ENCODE results near the gene CANT1. TPM values are rescaled to one million over a fixed set of nuclear protein-coding genes. Genes with fewer than 3 reads are reported as not detected.
A peak's percentile ranks its signal among the peaks of the same experiment; 100 is the strongest.

The CANT1 gene
- total RNA-seq, 3 donors from 2014 or later (not counting 1 experiment from before 2014, with no cell fraction given) = 40.0 to 58.8 (median 53.4) TPM

DNA sequence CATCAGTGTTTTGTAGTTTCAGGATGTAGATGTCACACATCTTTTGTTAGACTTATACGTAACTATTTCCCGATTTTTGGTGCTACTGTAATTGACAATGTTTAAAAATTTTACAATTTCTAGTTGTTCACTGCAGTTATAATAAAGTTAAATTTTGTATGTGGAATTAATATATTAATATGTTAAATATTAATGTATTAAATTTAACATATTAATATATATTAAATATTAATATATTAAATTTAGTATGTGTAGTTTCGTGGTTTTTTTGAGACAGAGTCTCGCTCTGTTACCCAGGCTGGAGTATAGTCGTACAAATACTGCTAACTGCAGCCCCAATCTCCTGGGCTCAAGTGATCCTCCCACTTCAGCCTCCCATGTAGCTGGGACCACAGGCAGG, 24.2 kb downstream of the CANT1 start:
- H3K4me1 ChIP-seq (ENCODE audit: control insufficient read depth, insufficient read depth, low read length) = peaks cover 14% of the 10 kb centered on the region
- Mint-ChIP-seq H3K9me3 (no peaks in the 10 kb centered on the region), H3K4me1 (peaks cover 13% of the 10 kb centered on the region in 2 donors), H3K4me3 (no peak overlapping the region), H3K36me3 (no peaks in the 10 kb centered on the region), H3K27me3 (ENCODE audit: low read depth in 2 of 2) (no peaks in the 10 kb centered on the region), H3K27ac (no peak overlapping the region)
- H3K36me3 ChIP-seq (ENCODE audit: control insufficient read depth, insufficient read depth, low read length) = peaks cover 2% of the 10 kb centered on the region
- no peak overlapping the region for H3K27ac ChIP-seq (ENCODE audit: low read length)
- no peaks in the 10 kb centered on the region for H3K27me3 ChIP-seq (ENCODE audit: control insufficient read depth, insufficient read depth, low read length)
- intact Hi-C loops (cut with micrococcal nuclease) = no loop called here
- no peaks in the 10 kb centered on the region for H3K9me3 ChIP-seq (ENCODE audit: control insufficient read depth, insufficient read depth, low read length)
- TF ChIP-seq, protein P1, sequence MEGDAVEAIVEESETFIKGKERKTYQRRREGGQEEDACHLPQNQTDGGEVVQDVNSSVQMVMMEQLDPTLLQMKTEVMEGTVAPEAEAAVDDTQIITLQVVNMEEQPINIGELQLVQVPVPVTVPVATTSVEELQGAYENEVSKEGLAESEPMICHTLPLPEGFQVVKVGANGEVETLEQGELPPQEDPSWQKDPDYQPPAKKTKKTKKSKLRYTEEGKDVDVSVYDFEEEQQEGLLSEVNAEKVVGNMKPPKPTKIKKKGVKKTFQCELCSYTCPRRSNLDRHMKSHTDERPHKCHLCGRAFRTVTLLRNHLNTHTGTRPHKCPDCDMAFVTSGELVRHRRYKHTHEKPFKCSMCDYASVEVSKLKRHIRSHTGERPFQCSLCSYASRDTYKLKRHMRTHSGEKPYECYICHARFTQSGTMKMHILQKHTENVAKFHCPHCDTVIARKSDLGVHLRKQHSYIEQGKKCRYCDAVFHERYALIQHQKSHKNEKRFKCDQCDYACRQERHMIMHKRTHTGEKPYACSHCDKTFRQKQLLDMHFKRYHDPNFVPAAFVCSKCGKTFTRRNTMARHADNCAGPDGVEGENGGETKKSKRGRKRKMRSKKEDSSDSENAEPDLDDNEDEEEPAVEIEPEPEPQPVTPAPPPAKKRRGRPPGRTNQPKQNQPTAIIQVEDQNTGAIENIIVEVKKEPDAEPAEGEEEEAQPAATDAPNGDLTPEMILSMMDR (IDR thresholded peaks at IDR 0.05) = no peak
- ATAC-seq = peak in 1 of 3 donors; percentile 3
- WGBS (ENCODE audit: insufficient coverage) = 85% methylated on average over 3 of the region's 5 CpGs
- no peak for DNase-seq
- H3K4me3 ChIP-seq (ENCODE audit: low read length) = no peak overlapping the region

DNA sequence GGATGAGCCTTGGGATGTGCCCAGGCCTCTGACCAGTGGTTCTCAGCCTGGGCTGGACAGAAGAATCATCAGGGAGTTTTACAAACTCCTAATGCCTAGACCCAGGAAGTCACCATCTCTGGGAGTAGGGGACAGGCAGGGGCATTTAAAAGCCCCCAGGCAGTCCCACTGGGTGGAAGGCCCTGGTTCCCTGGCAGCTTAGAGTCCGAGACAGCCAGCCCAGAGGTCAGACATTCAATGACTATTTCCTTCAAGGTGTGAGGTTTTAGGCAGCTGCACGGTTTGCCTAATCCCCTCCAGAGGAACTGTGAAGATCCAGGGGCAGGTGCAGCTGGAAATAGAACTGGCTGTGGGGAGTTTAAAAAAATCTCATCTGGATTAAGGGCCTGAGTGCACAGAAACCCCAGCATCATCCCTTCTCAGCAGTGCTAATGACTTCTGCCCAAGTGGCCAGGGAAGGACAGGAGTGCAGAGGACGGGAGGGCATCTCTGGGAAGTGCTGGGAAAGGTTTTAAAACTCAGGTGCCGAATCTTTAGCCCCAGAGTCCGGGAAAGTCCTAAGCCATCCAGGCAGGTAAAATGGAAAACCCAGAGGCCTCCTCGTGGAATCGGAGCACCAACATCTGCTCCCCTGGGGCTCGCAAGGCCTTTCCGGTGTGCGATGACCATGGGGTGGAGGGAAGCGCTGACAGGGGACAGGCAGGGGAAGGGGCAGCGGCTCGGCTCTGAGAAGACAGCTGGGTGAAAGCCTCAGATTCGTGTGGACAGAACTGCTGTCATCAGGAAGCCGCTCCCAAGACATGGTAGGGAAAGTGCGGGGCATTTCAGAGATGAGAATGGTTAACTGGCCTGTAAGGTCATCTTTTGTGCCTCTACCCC, 28.3 kb downstream of the CANT1 start:
- Histone ChIP-seq H3K36me3 (ENCODE audit: control insufficient read depth, insufficient read depth, low read length) (no peaks in the 10 kb centered on the region), H3K9me3 (ENCODE audit: control insufficient read depth, insufficient read depth, low read length) (no peaks in the 10 kb centered on the region), H3K27ac (ENCODE audit: low read length) (no peak overlapping the region), H3K4me3 (ENCODE audit: low read length) (no peak overlapping the region), H3K27me3 (ENCODE audit: control insufficient read depth, insufficient read depth, low read length) (no peaks in the 10 kb centered on the region), H3K4me1 (ENCODE audit: control insufficient read depth, insufficient read depth, low read length) (peaks cover 12% of the 10 kb centered on the region)
- ATAC-seq (no peak), DNase-seq (no peak)
- TF ChIP-seq, protein P1 (IDR thresholded peaks at IDR 0.05) = no peak
- no peaks in the 10 kb centered on the region for H3K9me3 Mint-ChIP-seq
- no peaks in the 10 kb centered on the region for H3K36me3 Mint-ChIP-seq
- peaks cover 6 to 11% of the 10 kb centered on the region in 2 donors for H3K4me1 Mint-ChIP-seq
- H3K4me3 Mint-ChIP-seq = no peak overlapping the region
- H3K27ac Mint-ChIP-seq = no peak overlapping the region
- WGBS (ENCODE audit: insufficient coverage) = 90% methylated on average over 16 of the region's 16 CpGs
- no peaks in the 10 kb centered on the region for H3K27me3 Mint-ChIP-seq (ENCODE audit: low read depth in 2 of 2)
- intact Hi-C loops (cut with micrococcal nuclease) = no loop called here

DNA sequence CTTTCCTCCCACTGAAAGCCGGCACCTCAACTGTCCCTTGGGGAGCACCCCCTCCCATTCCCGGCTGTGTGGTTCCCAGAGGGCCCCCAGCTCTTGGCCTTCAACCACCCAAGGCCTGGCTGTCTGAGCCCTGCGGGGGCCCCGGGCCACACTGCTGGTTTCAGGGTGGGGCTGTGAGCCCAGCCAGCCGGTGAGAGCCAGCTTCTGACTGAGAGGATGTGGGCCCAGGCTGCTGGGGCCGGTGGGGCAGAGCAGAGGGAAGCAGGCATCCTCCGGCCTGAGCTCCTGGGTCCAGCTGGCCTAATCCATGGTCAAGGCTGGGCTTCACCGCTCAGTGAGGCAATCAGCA, 29.0 kb downstream of the CANT1 start:
- DNase-seq (no peak), ATAC-seq (peak in 1 of 3 donors; percentile 36)
- H3K4me1 ChIP-seq (ENCODE audit: control insufficient read depth, insufficient read depth, low read length) = peaks cover 6% of the 10 kb centered on the region
- WGBS (ENCODE audit: insufficient coverage) = 50% methylated on average over 8 of the region's 8 CpGs
- Mint-ChIP-seq H3K36me3 (no peaks in the 10 kb centered on the region), H3K4me1 (peaks cover 0 to 6% of the 10 kb centered on the region in 2 donors), H3K9me3 (no peaks in the 10 kb centered on the region), H3K4me3 (no peak overlapping the region), H3K27ac (no peak overlapping the region), H3K27me3 (ENCODE audit: low read depth in 2 of 2) (no peaks in the 10 kb centered on the region)
- no peak overlapping the region for H3K27ac ChIP-seq (ENCODE audit: low read length)
- TF ChIP-seq, protein P1 (IDR thresholded peaks at IDR 0.05) = no peak
- no peaks in the 10 kb centered on the region for H3K9me3 ChIP-seq (ENCODE audit: control insufficient read depth, insufficient read depth, low read length)
- intact Hi-C loops (cut with micrococcal nuclease) = no loop called here
- no peaks in the 10 kb centered on the region for H3K36me3 ChIP-seq (ENCODE audit: control insufficient read depth, insufficient read depth, low read length)
- no peaks in the 10 kb centered on the region for H3K27me3 ChIP-seq (ENCODE audit: control insufficient read depth, insufficient read depth, low read length)
- no peak overlapping the region for H3K4me3 ChIP-seq (ENCODE audit: low read length)
